ENCODE results near the gene DNAJB5.
"Not testable (repeated sequence)": the region's sequence is repeated elsewhere in the genome, so short reads cannot be mapped to it uniquely, and the experiment has no call there.

The DNAJB5 gene

DNA sequence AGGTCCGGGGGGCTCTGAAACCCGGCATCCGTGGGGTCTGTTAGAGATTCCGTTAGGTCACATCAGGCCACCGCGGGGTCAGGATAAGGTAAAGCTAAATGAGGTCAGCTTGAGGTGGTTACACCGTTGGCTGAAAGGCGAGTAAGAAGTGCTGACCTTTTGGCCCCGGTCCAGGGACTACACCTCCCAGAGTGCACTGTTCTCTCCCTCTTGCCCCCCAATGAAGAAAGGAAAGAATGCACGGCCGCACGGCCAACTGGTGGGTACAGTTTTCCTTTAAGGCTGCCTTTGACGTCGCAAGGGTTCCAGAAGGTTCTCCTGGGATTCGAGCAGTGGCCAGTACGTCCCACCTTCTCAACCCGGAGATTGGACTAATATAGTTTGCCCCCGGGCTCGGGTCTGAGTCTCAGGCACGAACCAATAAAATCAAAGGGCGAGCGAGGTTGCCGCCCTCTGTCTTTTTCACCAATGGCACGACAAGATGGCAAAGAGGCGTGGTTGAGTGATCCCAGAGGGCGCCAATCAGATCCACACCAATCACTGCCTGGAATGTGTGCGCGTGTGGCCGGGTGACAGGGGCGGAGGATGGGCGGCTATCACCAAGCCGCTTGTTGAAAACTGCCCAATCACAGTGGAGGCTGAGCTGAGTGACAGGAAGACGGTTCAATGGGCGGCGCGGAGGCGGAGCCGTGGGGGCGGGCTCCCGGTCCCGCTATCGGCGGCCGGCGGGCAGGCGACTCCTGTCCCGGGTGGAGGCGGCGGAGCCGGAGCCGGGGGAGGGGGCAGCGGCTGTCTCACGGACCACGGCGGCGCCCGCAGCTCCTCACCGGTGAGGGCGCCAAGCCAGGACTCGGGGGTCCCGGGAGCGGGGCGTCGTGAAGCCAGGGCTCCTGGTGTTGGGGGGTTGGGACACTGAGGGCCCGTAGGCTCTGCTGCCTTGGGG lies at the start of gene DNAJB5:
Gene DNAJB5, plus strand, starts transcription at position 743 of the 943 bp plus-strand sequence. CDS start 886 bp downstream, outside the sequence.
- peak; percentile 100 for DNase-seq

DNA sequence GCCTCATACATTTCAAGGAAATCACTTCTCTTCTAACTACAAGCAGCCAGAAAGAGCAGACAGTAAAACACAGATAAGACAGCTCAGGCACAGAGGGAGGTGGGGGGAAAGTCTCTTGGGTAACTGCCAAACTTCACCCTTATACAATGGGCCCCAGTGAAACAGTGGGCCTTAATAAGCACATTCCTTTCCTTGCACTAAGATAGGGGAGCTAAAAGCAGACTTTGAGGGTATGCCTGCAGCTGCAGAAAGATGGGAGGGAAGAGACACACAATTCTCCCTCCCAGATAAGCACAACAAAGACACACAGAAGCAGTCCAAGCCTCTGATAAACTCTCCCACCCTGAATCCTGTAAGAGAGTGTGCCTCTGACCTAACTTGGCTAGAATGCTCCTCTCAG lies 49.6 kb upstream of the DNAJB5 start:
- DNase-seq, result not testable (repeated sequence)

DNA sequence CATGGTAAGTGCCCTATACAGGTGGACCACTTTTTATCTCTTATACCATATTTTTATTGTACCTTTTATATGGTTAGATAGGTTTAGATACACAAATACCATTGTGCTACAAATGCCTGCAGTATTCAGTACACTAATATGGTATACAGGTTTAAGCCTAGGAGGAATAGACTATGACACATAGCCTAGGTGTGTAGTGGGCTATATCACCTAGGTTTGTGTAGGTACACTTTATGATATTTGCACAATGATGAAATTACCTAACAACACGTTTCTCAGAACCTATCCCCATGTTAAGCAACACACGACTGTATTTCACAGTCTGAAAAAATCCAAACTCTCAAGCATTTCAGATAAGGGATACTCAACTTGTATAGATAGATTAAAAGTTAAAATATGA lies 41.1 kb upstream of the DNAJB5 start:
- DNase-seq, result no peak

DNA sequence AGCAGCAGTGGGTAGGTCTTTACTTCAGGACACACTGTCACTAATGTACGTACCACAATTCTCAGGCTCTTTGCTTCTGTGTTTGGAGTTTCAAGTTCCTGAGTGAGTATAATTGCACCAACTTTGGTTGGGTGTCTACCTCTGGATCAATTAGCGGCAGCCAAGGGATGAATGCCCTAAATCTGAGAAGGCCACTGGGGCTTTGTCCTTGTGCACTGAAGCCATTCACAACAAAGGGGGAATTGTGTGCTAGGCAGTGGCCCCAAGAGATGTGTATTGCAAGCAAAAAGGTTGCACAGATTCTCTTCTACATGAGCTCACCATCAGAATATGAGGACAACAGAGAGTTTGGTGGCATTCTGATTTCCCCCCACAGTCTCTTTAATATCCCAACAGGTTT lies 35.3 kb upstream of the DNAJB5 start:
- DNase-seq, result peak; percentile 74

DNA sequence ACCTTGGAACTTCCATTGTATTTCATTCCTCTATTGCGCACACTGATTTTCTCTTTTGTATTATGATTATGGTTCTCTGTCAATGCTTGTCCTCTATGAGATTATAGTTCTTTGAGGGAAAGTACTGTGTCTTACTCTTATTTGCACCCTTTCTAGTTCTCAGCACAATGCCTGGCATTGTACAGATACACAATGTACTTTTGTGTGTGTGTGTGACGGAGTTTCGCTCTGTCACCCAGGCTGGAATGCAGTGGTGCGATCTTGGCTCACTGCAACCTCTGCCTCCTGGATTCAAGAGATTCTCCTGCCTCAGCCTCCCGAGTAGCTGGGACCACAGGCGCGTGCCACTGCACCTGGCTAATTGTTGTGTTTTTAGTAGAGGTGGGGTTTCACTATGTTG lies 33.5 kb upstream of the DNAJB5 start:
- not testable (repeated sequence) for DNase-seq

DNA sequence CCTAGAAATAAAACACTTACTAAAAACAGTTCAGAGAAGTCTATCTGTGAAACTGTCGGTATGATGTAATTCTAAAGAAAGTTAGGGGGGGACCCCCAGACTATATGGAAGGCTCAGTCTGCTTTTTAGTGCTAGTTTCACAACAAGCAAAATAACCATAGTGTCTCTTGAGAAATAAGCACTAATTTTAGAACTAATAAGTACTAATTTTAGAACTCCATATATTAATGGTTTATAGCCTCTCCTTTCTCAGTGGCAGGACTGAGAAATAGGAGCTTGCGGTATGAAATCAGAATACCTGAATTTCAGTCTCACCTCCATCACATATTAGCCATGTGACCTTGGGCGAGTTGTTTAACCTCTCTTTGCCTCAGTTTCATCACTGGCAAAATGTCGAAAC lies 32.9 kb upstream of the DNAJB5 start:
- no peak for DNase-seq

DNA sequence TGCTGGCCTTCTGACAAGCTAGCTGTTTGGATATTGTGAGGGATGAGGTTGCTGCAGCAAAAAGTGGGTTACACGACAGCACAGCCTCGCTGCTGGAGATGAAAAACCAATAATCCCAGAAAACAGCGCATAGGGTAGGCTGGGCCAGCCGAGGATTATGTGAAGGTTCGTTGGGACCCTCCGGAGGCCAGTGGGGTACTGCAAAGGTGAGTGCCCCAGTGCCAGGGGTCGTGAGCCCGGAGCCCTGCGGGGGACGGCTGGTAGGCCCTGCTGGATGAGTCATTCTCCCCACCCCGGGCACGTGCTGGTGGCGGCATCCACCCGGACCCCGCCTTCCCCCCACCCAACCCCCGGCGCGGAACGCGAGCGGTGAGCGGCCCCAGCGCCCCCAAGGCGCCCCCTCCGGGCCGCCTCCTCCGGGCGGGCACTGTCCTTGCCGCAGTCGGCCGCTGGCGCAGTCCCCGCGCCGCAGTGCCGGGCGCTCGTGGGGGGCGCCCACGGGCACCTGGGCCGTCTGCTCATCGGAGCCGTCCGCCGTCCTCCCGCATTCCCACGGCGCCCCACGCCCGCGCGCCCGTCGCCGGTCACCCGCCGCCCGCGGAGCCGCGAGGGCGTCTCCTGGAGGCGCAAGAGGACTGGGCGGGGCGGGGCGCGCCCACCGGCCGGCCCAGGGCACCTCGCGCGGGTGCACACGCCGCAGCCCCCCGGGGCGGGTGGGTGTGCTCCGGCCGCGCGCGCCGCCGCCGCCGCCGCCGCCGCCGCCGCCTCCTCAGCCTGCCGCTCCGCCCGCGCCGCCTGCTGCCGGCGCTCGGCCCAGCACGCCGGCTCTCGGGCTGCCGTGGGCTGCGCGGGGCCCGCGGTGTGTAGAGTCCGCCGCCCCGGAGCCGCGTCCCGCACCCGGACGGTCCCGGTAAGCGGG lies 31.8 kb upstream of the DNAJB5 start, which contains the start of gene PHF24:
Gene PHF24, plus strand, starts transcription at position 794 of the 919 bp plus-strand sequence. CDS start 13,014 bp downstream, outside the sequence.
- DNase-seq, result peak; percentile 61

DNA sequence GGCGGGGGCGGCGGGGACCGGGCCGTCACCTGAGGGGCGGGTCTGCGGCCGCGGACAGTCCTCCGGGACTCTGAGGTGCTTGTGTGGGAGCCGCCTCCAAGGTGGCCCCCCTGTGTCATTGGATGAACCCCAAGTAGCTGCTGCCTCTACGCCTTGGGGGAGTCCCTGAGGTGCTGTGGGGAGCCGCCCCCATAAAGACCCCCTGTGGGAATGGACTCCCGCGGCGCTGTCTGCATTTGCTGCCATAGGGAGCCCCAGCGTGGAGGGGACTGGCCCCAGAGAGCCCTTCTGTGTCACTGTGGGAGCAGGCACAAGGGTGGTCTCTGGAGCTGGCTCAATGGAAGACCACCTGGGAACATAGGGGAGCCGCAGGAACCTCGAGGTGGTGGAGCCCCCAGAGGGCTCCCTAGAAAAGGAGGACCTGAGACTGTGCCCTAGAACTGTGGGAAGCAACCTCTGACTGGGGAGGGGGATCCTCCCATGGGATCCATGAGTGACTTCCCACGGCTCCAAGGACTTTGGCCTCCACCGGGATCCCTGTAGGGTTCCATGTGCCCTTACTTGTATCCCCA lies 31.0 kb upstream of the DNAJB5 start:
- DNase-seq, result peak; percentile 52

DNA sequence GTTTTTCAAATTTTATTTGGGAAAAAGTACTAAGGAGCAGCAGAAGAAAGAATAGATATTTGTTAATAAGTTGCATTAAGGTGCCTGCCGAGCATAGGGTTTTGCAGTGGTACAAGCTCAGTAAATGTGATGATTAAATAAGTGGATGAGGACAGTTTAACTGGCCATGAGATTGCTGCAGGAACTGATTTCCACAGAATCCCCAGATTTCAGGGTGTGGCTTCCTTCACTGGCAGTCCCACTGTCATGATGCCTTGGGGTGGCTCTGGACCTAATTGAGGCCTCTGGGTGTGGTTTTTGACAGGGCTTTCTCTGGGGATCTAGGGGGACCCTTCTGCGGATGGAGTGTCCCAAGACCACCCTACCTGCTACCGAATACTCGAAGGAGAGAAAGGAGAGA lies 30.1 kb upstream of the DNAJB5 start:
- no peak for DNase-seq

DNA sequence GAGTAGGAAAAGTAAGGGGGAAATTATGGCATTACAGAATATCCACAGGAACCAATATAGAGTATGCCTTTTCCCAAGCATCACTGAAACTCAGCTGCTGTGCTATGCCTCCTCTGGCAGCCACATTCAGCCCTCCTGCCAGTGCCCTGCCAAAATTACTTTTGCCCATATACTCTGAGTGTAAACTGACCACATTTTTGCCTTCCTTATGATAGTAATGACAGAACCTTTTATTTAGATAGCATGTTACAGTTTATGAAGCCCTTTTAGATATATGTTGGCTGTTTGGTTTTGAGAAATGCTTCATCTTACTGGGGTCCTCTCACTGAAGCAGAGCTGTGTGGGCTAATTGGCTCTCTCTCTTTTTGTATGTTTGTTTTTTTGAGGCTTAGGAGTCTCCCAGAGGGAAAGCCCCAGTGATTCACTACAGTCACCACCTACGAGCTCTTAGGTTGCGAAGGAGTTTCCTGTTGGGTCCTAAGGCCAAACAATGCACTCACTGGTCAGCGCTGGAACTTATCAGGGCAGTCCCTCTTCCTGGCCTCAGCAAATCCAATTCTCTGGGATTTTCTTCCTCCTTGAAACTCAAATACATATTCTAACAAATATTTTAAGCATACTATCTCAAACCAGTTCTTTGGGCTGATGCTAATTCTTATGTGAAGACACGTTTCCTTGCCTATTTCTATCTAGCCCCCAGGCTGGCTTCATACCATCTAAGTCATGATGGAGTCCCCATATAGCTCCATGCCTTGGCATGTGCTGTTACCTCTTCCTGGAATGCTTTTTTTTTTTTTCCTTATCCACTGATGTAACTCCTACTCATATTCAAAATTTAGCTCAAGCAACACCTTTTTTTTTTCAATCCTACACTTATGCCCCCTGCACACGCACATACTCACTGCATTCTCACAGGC lies 27.7 kb upstream of the DNAJB5 start:
- DNase-seq, result no peak

DNA sequence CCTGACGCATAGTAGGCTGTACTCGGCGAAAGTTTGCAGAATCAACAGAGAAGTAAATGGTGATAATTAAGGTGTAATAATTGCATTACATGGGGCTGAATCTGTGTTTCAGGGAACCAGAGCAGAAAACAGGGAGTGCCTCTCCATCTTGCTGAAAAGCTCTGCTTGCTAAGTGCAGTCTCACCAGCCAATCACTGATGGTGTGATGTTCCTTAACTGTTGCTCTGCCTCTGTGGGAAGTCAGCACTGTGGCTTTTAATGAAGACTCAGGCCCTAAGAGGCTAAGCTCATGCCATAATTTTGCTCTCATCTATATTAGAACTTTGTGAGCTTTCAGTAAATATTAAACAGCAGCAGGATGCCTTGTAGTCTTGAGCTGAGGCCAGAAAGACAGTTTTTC lies 27.0 kb upstream of the DNAJB5 start:
- DNase-seq, result no peak

DNA sequence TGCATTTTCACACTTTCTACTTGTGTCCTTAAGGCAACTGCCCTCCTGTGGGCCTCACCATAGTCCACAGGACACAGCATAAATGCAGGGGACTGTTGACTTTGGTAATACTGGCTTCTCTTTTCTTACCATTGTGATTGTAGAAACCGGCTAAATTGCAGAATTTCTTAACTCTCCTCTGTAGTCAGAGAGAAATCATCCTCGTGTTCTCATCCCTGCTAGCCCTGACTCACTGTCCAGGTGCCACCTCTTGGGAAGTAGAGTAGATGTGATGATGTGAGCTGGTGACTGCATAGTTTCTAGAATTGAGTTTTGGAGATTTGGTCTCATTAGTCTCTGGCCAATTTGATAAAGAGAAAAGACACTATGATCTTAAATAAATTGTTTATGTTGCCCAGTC lies 26.0 kb upstream of the DNAJB5 start:
- DNase-seq, result no peak

DNA sequence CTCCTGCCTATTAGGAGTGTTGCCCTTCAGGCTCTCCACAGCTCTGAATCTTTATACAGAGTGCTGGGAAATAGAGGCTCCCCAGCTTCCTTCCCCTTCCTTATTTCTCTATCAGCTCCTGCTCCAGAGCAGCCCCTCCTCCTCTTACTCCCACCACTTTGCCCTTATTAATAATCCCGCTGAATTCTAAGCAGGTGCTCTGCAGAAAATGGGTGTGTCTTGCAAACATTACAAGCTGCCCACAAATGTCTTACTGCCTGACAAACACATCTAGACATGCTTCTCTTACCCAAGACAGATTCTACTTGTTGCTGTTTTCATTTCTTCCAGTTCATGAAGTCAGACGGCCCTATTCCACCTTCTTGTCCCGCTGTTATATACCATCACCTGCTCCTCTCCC lies 25.1 kb upstream of the DNAJB5 start:
- DNase-seq, result no peak

DNA sequence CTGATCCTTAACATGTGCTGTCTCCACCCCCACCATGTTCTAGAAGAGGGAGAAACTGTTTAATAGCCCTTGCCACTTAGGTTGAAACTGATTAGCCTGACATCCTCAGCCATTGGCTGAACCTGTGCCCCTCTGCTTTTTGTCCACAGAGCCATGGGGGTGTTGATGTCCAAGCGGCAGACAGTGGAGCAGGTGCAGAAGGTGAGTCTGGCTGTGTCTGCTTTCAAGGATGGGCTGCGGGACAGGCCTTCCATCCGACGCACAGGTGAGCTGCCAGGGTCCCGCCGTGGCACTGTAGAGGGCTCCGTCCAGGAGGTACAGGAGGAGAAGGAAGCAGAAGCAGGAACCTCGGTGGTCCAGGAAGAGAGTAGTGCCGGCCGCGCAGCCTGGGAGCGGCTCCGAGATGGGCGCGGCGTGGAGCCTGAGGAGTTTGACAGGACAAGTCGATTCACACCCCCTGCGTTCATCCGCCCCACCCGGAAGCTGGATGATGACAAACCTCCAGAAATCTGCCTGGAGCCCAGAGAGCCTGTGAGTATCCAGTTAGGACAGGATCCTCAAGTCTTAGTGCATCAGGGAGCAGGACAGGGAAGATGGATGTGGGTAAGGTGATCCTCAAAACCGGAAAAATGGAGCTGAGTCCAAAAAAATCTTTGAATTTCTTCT lies 18.3 kb upstream of the DNAJB5 start:
- DNase-seq, result no peak

DNA sequence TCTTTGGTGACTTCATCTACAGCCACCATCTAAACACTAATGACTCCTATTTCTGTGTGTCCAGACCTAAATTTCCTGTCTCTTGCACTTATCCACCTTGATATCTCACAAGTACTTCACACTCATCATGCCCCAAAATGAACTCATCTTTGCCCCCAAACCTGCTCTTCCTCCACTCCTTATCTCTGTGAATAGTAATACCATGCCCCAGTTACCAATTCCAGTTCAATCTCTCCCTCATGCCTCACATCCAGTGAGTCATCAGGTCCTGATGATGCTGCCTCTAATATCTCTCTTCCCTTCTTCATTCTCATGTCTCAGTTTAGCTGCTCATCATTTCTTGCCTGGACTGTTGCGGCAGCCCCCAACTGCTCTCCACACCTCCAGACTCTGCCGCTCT lies 14.9 kb upstream of the DNAJB5 start:
- DNase-seq, result no peak

DNA sequence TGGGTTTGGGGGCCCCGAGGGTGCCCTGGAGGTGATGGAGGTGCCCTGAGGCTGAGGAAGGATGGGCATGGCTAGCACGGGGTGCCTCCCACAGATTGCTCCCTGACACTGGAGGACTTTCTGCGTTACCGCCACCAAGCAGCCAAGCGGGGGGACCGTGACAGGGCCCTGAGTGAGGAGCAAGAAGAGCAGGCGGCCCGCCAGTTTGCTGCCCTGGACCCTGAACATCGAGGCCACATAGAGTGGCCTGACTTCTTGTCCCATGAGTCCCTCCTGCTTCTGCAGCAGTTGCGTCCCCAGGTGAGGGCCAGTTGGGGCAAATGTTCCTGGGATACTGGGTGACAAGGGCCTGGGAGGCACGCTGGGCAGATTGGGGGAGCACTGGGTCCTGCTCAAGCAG lies 13.1 kb upstream of the DNAJB5 start:
- no peak for DNase-seq

DNA sequence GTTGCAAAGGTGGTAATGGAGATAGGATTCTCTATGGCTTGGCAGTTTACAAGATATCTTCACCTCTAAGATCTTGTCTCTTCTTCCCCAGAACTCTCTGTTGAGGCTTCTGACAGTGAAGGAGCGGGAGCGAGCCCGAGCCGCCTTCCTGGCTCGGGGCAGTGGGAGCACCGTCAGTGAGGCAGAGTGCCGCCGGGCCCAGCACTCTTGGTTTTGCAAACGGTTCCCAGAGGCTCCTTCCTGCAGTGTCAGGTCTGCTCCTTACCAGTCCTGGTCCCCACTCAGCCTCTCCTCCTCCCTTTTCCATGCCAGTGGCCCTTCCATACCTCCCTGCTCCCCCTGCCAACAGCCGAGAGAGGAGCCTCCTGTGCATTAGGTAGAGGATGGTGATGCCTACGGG lies 12.6 kb upstream of the DNAJB5 start:
- DNase-seq, result no peak

DNA sequence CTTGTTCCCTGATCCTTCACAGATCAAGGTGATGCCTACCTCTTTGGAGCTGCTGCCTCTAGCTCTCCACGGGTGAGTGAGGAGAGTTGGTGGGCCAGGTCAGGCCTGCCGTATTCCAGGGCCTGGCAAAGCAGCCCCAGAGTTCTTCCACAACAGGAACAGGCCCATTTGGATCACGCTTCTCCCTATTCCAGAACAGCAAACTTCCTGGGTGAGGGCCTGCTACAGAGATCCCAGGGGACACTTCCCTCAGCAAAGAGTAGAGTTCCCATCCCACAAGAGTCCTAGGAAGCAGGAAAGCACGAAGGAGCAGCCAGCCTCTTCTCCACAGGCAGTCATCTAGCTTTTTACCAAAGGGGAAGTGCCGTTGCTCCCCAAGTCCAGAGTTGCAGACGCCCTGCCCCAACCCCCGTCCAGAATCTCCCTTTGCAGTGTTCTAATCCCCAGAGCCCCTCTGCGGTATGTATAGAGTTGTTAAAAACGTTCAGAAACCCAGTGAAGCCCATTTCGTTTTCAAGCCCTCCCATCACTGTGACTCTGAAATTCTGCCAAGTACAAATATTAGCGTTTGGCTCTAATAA lies 9.3 kb upstream of the DNAJB5 start:
- no peak for DNase-seq

DNA sequence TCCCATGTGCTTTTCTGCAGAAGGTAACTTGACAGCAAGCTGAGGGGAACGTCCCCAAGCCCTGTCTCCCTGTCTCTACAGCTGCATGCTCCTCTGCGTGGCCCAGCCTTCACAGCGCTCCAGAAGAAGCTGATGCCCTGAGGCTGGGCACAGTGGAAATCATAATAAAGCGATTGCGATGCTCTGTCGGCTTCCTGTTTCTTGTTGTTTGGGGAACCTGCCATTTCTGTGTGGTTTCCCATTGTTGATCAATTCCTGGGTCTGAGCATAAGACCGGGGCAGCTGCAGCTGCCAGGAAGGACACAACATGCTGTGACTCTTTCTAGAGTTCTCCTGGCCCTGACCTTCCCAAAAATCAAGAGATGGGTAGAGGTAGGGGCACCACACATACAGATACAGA lies 7.2 kb upstream of the DNAJB5 start:
- no peak for DNase-seq

DNA sequence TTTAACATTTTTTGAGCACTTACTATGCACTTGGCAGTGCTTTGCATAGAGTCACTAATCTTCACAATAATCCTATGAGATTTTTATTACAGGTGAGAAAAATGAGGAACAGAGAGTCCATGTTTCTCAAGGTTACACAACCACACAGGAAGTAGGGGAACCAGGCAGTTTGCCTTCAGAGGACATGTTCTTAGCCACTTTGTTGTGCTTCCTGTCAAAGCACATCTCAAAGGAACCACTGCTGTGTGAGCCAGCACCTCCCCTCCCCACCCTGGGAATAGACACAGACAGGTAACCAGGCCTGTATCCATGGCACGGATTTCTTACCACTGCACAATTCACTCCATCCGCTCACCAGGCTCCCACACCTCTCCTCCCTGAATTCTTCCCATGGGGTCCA lies 6.3 kb upstream of the DNAJB5 start:
- no peak for DNase-seq

DNA sequence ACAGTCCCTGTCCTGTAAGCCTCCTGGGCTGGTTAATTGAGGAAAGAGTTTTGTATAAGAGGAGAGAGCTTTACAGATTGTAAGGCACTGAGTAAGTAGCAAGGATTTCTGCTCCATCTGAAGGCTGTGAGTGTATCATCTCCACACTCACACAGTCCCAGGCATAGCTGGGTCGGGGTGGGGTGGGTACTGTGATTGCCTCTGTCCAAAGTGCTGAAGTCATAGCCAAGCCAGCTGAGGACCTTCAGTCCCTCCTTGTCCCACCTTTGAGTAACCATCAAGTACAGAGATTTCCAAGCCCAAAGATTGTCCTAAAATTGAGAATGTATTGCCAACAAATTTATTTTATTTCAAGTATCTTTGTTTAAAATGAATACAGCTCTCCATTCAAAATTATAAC lies 5.5 kb upstream of the DNAJB5 start:
- DNase-seq, result peak; percentile 46

Measured in retina (tissue), 1 donor.